ENCODE results near the gene FIGN.

FIGN gene

DNA sequence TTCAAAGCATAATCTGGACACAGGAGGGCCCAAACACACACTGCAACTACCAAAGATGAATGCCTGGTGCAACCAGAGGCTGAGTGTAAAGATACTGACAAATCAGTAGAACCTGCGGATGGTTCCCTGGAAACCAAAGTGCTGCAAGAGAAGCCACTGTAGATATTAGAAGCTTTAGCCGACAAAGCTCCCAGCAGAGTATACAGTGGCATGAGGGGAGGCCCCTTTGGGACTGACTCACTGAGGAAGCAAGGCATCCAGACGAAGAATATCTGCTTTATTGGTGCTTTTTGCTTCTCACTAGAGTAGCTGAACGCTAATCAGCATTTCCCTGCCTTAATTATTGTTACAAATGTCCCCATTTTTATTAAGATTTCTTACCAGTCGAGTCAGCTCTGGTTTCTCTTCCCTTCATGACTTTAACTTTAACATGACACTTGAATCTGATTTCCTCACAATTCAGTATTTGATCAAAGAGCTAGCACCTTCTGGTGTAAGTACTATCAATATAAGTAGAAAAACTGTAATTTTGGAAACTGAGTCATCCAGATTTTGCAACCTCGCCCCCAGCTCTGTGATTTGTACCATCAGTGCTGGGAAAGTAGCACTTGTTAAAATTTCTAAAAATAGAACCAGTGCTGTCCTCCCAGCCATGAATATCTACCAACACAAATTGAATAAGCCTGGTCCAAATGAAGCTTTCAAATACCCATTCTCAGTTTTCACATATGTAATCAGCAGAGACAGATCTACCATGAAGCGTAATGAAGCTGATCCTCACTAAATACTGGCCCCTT is 34.2 kb downstream of the FIGN start:
- DNase-seq, result no peak

DNA sequence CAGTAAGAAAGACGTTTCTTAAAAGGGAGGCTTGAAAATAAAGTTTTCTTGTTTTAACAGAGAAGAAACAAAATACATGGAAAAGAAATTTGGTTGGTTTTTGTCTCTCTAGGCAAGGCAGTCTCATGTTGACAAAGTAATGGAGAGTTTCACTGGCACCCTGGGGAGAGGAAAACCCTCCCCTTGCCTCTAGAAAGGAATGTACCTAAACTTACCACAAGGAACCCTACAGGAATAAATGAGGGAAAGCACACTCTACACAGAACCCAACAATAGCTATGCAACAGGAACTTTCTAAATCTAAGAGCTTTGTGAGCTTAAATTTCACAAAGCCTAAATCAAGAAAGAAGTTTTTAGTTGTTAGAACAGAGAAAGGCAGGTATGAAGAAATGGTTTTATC is 37.0 kb downstream of the FIGN start:
- no peak for DNase-seq

DNA sequence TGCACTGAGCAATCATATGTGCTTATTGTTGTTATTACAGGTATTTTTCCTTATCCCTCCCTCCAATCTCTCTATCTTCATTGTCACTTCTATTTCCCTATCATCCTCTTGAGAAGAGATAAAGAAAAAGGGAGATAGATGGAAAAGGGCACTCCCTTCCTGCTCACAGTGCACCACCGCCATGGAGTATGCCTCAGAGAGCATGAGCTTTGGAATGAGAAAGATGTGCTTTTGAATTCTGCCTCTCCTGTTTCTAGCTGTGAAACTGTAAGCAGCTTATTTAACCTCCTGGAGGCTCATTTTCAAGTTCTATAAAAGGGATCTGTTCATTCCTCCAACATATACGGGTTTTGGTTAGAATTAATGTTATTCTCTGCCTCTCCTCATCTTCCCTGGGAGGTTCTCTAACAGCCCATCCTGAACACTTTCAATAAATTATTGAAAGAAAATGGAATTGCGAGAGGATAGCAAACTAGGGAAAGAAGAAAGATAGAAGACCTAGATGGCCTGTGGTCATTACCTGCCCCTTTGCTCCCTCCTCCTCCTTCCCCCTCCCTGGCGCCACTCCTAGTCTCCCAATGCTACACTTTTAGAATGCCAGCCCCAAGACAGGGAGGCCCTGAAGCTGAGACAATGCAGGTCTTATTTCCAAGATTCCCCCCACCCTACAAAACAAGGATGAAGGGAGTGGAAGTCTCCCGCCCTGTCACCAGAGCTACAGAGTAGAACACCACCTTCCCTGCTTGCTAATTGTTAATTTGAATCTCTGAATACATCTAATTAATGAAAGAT is 37.8 kb downstream of the FIGN start:
- no peak for DNase-seq

- no peak for DNase-seq
Observed at GRCh38 chr2:163697429-163697828, 38.4 kb downstream of the FIGN start.

GRCh38 chr2:163693484-163693883 is 42.3 kb downstream of the FIGN start:
- DNase-seq, result no peak

DNA sequence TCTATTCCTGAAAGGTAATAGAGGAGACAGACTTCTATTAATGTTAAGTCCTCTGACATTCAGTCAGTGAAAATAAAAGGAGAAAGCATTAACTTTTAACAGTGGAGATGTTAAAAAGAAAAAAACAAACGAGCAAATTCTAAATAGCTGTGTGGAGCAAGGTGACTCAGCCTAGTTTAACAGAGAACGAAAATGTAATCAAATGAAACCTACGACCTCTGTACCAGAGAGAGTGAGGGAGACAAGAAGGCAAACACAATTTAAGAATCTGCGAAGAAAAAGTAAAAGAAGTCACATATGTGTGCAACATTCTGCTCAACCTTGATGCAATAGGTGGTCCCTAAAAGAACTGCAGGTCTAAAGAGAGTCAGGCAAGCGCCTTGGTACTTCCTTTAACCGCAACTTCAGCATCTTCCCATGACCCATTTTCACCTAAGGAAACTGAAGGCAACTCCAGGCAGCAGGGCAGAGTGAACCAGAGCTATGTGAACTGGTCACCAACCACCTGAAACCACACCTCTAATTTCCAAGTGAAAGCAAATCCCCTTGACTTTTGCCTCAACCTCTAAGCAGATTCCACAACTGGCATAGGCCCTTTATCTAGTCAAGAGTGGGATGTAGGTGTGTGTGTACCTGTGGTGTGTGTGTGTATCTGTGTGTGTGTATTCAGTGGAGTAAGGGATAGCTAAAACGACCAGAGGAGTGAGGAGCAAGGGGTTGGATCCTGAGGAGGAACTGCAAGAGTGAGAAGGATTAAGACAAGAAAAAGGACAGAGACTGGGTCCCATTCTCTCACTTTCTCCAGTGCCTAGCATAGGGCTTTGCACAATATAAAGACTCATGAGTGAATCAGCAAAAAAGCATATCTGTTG is 43.0 kb downstream of the FIGN start:
- no peak for DNase-seq

- no peak for DNase-seq
Observed at GRCh38 chr2:163692081-163692480, 43.7 kb downstream of the FIGN start.

GRCh38 chr2:163690896-163691295 is 44.9 kb downstream of the FIGN start:
- DNase-seq, result no peak

- DNase-seq, result no peak
Observed at GRCh38 chr2:163687217-163687616, 48.6 kb downstream of the FIGN start.

DNA sequence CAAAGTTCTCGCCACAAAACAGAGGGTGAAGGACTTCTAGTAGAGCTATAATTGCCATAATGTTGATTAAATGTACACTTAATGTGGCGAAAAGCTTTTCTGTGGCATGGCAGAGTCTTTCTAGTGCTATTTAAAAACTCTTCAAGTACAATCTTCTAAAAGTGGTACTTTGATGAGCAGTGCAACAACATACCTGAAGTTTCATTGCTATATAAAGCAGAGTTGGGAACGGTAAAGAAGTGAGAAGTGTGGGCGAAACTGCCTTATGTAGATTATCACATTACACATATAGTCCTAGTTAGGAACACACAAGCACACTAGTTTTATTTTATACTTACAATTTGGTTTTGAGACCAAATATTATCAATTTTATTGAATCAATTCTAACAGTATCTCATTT is 49.5 kb downstream of the FIGN start:
- no peak for DNase-seq

GRCh38 chr2:163682695-163683094 is 53.1 kb downstream of the FIGN start:
- DNase-seq, result no peak

DNA sequence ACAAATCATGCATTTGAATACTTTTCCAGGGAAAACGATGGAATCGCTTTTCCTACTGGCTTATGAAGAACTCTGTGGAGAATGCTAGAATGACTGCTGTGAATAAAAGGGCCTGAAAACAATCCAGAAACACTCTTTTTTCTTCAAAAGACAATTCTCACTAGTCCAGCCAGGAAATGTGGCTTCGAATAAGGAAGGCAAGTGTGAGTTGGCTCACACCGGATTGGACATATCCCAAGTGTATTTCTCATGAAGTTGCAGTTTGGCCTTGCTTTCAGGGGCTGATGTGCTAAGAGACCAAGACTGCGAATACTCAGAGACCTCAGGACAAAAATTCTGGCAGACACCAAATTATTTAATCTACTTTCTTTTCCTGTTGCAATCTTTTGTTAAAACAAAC is 54.1 kb downstream of the FIGN start:
- DNase-seq, result no peak

DNA sequence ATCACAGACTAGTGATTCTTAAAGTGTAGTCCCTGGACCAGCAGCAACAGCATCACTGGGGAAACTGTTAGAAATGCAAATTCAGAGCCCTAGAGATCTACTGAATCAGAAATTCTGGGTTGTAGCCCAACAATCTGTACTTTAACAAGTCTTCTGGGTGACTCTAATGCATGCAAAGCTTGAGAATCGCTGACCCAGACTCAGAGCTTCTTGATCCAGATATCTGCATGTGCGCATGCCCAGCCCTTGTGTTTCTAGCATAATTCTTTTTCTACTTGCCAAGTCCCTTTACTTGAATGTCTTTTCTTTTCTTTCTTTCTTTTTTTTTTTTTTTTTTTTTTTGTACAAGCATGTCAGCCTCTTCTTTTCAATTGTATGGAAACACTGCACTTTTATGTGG is 60.4 kb downstream of the FIGN start:
- no peak for DNase-seq

GRCh38 chr2:163673522-163673921 is 62.3 kb downstream of the FIGN start:
- no peak for DNase-seq

DNA sequence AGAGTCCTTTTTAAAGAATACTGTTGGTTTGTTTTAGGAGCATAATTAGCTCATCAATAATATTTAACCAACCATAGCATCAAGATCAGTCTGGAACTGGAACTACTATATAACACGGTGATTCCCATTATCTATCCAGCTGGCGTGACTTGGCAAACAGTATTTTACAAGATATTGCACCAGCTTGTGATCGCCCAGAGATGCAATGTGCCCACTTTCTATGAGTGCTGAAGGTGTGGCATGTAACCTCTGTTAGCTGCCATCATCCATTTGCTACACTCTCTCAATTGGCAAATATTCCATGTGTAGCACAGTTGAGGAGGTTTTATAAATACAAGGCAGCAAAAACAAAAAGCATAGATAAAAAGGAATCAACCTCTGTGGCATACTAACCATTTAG is 64.9 kb downstream of the FIGN start:
- no peak for DNase-seq

DNA sequence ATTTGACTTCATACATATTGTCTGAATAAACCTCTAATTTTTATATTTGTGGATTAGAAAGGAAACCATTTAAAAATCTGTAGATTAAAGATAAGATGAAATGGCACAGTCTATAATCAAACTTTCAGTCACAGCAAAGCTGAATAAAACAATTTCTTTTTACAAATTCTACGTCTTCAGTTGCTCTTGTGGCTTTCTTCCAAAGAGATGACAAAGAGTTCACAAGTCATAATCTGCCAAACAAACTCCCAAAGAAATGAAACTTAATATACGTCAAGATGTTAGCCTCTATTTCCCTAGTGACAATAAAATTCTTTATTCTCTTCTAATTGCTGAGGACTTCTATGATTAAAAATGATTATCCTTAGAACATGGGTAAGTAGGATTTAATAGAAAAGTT is 66.3 kb downstream of the FIGN start:
- DNase-seq, result no peak

DNA sequence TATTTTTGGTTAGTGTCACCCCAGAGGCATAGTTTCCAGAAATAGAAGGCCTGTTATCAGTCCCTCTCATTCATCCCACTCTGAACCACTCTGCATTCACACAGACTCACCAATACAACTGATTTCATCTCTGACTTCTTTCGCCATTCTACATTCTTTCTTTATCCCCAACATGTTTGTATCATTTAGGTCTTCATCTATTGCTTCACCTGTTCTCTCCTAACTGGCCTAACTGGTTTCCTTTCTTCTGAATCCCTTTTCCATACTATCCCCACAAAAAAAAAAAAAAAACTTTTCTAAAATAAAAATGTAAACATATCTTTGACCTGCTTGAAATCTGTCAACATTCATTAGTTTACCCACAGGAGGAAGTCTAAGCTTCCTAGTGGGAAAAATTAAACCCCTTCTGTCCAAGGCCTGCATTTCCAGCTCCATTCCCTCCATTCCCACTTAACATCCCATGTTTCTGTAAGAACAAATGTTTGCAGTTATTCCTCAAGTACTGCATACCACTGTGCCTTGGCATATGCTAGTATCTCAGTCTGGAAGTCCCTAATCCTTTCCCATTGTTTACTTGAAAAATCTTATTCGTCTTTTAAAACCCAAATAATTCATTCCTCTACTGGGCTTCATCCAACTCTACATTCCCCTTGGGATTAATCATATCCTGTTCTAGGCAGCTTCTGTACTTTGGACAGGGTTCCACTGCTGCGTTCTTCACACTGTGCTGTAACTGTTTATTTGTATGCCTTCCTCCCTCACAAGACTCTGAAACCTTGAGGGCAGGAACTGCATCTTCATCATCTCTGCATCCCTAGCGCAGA is 68.5 kb downstream of the FIGN start:
- DNase-seq, result no peak

GRCh38 chr2:163665817-163666216 is 70.0 kb downstream of the FIGN start:
- DNase-seq, result no peak

DNA sequence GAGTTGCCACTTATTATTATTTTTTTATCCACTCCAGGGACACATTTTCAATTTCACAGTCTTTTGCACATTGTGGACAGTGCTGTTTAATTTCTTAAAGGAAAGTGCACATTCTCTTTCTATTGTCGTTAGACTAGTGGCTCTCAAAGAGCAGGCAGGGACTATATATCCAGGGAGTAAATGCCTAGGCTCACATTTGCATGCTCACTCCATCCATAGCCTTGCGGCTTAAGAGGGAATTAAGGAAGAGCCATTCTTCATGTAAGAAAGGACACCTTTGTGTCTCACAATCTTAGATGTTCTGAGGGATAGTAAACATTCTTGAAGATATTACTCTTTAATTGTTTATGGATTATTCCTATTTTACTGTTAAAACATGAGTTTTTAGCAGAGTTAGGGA is 70.8 kb downstream of the FIGN start:
- no peak for DNase-seq

GRCh38 chr2:163664610-163665009 is 71.2 kb downstream of the FIGN start:
- no peak for DNase-seq

GRCh38 chr2:163662141-163662780 is 73.5 kb downstream of the FIGN start:
- DNase-seq, result no peak

DNA sequence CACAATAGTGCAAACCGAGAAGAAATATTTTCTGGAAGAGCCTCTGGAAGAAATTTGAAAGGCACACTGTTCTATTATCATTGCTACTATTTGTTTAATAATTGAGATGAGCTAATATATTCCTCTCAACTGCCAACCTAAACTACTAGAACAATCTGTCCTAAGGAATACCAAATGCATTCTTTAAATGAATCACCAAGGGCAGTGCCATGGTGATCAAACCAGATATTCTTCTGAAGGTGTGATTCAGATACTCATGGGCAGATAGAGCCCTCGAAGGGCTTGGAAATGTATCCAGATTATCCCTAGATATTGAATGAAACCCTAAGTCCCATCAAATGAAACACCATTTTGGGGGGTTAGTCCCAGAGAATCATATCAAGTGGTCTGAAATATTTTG is 76.6 kb downstream of the FIGN start:
- no peak for DNase-seq

Measured in DMS 273 treated with DMSO at 0.1 percent for 48 hours (cell line).